ENCODE data around the gene CIDEB.
"Not testable (repeated sequence)": the region's sequence is repeated elsewhere in the genome, so short reads cannot be mapped to it uniquely, and the experiment has no call there.

Gene CIDEB, protein sequence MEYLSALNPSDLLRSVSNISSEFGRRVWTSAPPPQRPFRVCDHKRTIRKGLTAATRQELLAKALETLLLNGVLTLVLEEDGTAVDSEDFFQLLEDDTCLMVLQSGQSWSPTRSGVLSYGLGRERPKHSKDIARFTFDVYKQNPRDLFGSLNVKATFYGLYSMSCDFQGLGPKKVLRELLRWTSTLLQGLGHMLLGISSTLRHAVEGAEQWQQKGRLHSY

DNA sequence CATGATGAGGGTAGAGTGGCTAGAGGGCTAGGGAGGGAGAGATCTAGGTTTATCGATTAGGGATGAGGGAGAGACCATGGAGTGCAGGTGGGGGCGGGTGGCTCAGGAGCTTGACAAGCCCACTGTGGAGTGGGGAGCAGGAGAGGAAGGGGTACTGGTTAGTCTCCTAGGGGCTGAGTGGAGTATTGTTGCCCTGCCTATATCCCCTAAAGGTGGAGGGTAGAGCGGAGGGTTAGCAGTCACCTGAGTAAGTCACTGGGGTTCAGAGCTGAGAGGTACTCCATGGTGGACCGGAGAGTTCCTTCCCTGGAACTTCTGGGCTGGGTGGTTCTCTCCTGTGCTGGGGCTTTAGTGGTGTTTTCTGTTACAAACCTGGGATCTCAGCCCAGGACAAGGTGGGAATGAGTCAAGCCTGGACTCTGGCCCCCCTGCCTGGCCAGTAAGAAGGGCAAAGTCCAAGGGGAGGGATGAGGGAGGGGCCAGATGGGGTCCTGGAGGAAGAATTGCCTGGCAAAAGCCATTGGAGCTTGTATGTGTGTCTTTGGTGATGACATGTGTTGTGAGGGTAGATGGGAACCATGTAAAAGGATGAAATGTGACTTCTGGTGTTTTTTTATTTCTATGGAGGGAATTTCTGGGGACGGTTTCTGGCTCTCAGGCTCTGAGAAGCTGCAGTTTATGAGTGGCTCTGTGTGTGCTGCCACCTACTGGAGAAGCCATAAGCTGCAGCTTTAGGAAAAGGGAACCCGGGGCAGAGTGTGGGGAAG lies at the start of gene CIDEB:
CIDEB (minus strand) TSS at position 403 of the 767 bp plus-strand sequence; CDS start at position 284, 119 bp downstream.
- peak; percentile 11 for DNase-seq

DNA sequence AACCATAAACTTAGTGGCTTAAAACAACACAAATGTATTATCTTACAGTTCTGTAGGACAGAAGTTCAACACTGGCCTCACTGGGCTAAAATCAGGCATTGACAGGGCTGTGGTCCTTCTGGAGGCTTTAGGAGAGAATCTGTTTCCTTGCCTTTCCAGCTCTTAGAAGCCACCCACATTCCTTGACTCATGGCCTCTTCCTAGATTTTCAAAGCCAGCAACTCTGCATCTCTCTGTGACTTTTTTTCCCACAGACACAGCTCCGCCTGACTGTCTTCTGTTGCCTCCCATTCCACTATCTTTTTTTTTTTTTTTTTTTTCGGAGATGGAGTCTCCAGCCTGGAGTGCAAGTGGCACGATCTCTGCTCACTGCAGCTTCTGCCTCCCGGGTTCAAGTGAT lies 48.4 kb upstream of the CIDEB start:
- no peak for DNase-seq

DNA sequence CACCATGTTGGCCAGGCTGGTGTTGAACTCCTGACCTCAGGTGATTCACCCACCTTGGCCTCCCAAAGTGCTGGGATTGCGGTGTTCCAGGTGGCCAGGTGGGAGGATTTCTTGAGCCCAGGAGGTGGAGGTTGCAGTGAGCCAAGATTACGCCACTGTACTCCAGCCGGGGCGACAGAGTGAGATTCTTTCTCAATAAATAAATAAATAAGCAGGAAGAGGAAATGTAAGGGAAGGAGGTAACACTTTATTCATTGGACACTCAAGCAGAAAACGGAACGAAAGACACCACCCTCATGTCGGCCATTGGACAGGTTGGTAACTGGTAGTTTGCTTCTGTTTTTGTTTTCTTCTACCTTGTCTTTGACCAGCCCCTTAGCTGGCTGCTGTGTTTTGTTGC lies 47.2 kb upstream of the CIDEB start:
- DNase-seq, result no peak

DNA sequence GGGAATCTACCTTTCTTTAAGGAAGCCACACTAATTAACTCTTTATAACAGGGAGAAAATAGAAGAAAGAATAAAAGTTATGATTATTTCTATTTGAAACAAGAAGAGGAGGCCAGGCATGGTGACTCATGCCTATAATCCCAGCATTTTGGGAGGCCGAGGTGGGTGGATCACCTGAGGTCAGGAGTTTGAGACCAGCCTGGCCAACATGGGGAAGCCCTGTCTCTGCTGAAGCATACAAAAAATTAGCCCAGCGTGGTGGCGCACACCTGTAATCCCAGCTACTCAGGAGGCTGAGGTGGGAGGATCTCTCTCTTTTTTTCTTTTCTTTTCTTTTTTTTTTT lies 46.7 kb upstream of the CIDEB start:
- not testable (repeated sequence) for DNase-seq

DNA sequence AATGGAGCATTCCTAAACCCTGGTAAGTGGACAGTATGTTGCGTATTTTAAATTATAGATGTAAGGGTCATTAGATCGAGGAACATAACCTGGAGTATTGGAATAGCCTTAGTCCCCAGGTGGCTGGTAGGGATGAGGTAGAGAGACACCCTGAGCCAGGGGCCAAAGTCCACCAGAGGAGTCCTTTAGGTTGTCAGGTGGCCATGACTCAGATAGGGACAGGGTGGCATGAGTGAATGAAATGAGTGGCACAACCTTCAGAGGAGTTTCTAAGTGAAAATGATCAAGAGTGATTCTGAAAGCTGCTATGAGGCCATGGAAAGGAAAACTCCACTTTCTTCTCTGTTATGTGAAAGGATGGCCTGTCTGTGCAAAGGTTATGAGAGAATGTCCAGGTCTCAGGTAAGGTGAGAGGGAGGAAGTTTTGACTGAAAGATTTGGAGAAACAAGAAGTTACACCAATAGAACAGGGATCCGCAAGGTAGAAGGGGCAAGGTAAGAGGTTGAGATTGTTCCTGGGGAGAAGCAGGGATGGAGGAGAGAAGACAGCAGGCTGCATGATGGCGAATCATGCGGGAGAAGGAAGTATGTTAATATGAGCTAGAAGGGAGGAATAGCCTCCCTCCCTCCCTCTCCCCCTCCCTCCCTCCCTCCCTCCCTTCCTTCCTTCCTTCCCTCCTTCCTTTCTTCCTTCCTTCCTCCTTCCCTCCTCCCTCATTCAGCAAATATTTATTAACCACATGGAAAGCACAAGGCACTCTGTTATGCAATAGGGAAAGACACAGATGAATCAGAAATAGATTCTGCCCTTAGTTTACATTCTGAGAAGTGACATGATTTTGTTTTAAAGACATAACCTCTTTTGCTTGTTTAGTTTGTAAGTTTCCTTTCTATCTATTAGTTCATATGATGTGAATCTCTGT lies 46.0 kb upstream of the CIDEB start:
- DNase-seq, result no peak

DNA sequence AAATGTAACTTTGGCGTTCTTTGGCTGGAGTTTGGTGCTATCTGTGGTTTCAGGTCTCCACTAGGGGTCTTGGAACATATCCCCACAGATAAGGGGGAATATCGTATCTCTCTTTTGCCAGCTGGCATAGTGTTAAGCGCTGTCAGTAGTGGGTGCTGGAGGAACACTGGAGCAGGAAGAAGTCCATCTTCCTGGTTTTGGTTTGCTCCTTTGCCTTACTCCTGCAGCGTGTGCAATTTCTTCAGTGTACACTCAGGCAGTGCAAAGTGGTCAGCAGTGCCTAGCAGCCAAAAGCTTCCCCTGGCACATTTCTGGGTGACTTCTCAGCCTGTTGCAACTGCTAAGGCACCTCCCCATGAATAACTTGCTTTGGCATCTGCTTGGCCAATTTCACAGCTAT lies 43.7 kb upstream of the CIDEB start:
- DNase-seq, result no peak

DNA sequence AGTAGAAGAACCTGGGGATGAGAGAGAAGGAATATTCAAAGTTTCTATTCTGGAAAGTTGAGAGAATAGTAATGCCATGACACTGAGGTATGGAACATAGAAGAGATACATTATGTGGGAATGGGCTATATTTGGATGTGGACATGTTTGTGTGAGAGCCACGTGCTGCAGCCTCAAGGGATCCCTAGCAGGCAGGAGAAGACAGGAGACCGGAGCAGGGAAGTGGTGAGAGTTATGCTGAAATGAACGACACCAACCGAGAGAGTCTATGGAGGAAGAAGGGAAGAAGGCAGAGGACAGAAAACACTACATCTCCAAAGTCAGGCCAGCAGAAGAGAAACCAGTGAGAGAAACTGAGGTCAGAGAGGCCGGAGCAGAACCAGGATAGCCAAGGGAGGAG lies 42.0 kb upstream of the CIDEB start:
- DNase-seq, result no peak

DNA sequence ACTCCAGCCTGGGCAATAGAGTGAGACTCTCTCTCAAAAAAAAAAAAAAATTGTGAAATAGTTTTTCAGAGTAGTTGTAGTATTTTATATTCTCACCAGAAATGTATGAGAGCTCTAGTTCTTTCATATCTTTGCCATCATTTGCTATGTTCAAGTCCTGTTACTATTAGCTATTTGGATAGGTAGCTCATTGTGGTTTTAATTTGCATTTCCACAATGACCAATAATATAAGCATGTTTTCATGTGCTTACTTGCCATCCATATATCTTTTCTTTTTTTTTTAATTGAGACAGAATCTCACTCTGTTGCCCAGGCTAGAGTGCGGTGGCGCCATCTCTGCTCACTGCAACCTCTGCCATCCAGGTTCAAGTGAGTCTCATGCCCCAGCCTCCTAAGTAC lies 40.4 kb upstream of the CIDEB start:
- DNase-seq, result no peak

DNA sequence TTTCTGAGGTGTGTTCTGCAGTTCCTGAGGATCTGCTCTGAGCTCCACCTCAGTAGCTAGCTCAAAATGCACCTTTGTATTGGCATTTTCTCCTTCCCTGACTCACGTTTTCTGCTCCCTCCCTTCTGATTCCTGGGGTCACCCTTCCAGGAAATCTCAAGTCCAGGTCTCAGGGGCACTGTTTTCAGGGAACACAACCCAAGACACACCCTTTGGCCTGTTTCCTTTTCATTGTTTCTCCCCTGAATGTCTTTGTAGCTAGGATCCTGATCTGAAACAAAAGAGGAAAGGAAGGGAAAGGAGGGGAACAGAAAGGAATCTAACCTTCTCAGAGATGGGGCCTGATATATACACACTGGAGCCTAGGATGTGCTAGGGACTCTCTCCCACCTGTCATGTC lies 39.4 kb upstream of the CIDEB start:
- DNase-seq, result no peak

DNA sequence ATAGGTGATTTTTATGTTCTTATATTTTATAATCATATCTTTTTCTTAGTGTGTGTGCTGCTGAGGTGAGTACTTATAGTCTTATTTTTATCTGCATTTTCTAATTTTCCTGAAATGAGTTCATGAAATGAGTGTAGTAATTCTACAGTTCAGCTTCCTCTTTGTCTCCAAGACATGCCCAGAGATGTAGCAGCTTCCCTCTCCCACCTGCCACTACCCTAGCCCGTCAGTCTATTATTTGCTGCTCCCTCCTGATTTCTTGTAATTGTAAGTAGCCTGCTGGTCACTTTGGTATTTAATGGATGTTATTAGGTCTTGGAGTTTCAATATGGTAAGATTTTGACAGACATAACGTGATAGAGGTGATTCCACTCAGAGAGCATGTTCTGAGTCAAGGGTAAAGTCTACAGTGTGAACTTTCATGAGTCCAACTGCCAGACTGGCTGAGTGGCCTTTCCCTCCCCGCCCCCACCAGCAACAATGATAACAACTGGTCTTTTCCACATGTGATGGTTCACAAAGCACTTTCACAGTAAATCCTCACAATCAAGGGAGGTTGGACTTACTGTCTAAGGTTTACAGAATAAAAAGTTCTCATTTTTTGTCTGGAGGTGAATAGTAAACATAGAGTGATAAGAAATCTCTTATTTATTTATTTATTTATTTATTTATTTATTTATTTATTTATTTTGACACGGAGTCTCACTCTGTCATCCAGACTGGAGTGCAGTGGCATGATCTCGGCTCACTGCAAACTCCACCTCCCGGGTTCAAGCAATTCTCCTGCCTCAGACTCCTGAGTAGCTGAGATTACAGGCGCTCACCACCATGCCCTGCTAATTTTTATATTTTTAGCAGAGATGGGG lies 36.3 kb upstream of the CIDEB start:
- DNase-seq, result no peak

DNA sequence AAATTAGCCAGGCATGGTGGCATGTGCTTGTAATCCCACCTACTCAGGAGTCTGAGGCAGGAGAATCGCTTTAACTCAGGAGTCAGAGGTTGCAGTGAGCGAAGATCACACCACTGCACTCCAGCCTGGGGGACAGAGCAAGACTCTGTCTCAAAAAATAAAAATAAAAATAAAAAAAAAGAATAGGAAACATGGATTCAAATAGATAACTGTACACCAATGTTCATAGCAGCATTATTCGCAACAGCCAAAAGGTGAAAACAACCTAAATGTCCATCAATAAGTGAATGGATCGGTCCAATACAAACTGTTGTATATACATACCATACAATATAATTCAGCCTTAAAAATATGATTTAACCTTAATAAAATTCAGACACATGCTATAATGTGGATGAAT lies 35.1 kb upstream of the CIDEB start:
- DNase-seq, result no peak

DNA sequence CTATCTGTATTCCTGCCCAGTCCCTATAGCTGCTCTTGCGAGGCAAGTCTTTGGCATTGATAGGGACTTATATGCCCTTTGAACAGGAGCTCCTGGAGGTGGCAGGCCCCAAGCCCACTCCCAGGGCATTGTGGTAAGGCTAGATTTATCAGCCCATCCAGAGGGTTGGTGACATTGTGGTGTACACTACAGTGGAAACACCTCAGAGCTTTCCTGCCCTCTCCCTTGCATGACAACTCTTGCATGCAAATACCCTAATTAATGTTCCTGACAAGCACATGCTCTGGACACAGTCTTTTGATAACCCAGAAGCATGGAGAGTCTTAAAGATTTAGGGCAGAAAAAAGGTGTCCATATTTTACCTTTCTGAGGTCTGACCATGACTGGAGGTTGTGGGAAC lies 32.8 kb upstream of the CIDEB start:
- DNase-seq, result no peak

DNA sequence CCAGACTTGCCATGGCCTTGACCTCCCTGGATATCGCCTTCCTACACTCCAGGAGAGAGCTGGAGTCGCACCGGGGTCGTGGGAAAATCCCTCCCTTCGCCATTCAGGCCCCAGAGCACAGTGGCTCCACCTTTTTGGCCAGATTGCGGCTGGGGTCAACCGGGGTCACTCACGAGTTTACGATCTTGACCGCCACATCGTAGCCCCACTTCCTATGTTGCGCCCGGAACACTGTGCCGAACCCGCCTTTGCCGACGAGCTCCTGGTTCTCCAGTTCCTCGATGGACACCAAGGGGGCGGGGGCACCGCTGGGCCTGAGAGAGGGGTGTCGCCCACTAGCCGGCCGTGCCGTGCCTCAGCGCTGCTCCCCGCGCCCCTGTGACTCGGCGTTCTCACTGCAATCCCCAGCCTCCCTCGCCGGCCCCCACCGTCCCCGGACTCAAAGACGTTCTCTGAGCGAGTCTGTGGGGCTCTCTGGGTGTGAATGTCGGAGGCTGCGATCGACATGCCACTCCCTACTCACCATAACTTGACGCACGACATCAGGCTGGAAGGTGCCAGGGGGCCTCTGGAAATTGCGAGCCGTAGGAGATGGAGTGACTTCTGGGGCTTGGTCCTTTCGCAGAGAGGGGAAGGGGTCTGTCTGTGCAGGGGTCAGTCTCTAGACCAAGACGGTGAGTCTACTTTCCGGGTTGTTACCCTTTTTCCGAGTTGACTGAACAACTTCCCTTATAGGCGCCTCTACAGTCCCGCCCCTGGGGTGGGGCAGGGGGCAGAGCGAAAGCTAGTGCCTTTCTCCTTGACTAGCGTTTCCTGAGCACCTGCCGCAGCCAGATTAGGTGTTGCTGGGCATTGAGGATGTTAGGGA lies 31.7 kb upstream of the CIDEB start, which contains the start of gene RIPK3:
RIPK3 (minus strand) TSS at position 708 of the 868 bp plus-strand sequence; CDS start at position 543, 165 bp downstream.
- no peak for DNase-seq

DNA sequence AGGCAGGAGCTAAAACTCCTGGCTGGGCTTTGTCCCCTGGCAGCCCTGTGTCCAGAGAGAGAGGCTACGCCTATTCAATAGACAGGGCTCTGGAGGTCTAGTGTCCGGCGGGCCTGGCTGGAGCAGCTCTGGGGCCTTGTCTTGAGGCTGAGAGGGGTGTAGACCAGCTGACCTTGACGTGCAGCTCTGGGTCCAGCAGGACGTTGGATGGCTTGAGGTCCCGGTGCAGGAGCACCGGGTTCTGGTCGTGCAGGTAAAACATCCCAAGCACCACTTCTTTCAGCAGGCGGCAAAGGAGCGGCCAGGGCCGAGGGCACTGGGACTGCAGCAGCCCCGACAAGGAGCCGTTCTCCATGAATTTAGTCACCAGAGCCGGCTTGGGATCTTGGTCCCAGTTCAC lies 31.1 kb upstream of the CIDEB start:
- no peak for DNase-seq

DNA sequence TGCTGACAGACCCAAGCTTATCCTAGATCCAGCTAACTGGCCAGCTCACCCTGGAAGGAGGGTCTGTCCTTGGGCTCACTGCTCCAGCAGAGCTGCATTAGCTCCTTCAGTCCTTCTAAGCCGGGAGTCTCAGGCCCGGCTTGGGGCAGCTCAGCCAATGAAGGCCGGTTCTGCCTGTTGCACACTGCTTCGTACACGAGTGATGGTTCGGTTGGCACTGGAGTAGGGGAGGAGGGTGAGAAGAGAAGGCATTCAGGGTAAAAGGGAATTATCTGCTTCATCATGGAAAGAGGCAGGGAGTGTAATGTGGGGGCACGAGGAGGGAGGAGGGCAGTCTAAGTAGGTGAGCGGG lies 30.0 kb upstream of the CIDEB start:
- DNase-seq, result no peak

DNA sequence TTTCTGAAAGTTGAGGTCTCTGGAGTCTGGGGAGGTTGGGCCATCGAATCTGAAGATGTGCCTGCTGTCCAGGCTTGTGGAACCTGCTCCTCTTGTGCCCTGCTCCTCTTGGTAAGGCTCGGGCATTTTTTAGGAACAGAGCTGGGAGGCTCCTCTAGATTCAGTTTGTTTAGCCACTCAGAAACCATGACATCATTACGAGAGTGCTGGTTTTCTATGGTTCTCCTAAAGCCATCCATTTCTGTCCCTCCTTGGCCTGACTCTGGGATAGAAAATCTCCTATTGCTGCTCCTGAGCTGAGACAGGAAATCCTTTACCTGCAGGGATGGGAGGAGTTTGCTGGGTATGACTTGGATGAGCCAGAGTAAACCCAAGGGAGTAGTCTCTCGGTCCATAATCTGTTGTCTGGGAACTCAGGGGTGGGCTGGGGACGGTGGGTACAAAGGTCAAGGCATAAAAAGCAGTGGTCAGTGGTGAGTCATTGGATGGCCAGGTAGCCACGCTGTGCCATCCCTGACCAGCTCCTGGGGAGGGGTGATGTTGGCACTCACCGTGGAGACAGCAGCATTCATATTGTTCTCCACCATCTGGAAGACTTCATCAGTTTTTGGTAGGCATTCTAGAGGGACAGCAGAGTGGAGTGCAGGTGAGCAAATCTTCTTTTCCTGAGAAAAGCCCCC lies 29.5 kb upstream of the CIDEB start:
- no peak for DNase-seq

DNA sequence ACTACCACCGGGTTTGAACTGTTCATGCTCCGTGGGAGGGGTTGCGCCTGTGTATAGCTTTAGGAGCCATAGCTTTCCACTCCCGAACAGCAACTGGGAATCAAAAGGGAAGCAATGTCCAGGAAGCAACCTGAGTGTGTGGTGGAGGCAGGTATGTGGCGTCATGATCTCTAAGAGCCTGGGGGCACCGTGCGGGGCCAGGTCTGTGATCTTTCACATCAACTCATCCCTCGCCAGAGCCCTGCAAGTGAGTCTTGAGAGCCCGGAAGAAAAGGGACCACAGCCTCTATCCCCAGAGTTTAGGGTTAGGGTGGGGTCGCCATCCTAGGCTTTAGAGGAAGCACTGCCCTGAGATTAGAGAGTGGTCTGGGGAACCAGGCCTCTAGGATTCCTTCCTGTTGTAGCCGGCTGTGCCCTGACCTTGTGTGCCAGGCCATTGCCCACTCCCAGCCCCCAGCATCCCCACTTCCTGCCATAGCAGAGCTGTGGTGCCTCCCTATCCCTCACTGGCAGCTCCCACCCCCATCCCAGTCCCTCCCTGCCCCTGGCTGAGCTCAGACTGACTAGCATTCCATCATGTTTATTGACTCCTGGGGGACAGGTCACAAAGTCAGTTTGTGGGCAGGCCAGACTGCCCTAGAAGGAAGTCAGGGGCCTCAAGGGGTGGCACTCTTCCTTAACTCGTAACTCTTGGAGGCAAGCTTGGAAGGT lies 27.8 kb upstream of the CIDEB start:
- DNase-seq, result no peak

DNA sequence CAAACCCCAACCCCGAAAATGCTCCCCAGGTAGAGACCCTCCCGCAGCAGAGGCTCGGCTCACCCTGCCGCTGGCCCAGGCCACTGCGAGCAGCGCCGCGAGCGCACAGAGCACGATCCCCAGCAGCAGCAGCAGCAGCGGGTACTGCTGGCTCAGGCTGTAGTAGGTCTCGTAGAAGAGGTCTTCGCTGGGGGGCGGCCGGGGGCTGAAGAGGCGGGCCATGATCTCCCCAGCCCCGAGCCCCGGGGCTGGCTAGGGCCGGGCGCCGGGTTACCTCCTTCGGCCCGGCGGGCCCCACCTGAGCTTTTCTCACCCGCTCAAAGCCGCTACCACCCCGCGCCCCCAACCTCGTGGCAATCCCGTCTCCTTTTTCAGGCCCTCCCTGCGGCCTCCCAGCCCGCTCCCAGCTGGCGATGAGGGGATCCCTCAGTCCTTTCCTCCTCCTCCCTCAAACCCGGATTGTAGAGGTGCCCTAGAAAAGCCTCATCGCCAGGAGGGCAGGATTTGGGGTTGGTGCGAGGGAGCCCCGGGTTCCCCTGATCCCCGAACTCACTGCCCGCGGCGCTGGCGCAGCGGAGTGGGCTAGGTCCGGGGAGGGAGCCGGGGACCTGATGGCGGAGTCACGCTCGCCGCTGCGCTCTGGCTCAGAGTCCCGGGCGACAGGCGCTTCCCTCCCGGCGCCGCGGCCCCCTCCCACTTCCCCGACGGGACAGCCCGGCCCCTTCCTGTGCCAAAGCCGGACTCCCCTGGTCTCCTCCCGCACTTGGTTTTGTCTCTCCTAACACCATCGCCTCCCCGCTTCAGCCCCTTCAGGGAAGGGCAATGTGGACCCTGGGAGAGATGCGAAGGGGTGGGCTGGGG lies 26.9 kb upstream of the CIDEB start, which contains the start of gene ADCY4:
ADCY4 (minus strand) TSS at position 641 of the 861 bp plus-strand sequence; CDS start at position 222, 419 bp downstream.
- DNase-seq, result no peak

All from NCI-H1048 (cell line).